Body of pancreas (tissue), 4 donors: ENCODE data around the gene PNMA6F.

Experiments
- CTCF ChIP-seq, 7 experiments: fragments of 450-650 bp in 4 of 7; fragments of 200-600 bp in 3 of 7; sonication (generic) in 3 of 7; IDR thresholded peaks; one replicate each; pipeline ENCODE4 v1.5.1; 2016 to 2019; ENCODE audit warnings: antibody characterized with exemption in 7 of 7
- POLR2A ChIP-seq, 3 donors: fragments of 450-650 bp; IDR thresholded peaks; one replicate each; pipeline ENCODE4 v1.6.1; 2016; ENCODE audit warnings: antibody characterized with exemption in 3 of 3, mild to moderate bottlenecking in 2 of 3

GRCh38 chrX:153342762-153343558 is 21.4 kb upstream of the PNMA6F start:
- no peak for TF ChIP-seq CTCF (IDR thresholded peaks at IDR 0.05)
- TF ChIP-seq POLR2A (IDR thresholded peaks at IDR 0.05): no peak
